Osteocyte (in vitro differentiated cells): ENCODE results near the gene FAAP20. TPM values are rescaled to one million over a fixed set of nuclear protein-coding genes. Genes with fewer than 3 reads are reported as not detected.

ENCODE experiments used
- DNase-seq: peaks from one replicate; pipeline ENCODE4 v3.0.0; 2021; ENCODE audit warnings: mixed read lengths; ENCODE audit not compliant: unreplicated experiment; ENCODE audit errors: extremely low spot score
- H3K27ac Mint-ChIP-seq: one replicate; pipeline ENCODE4 v1.8.0; 2021; ENCODE audit warnings: mild to moderate bottlenecking, mixed read lengths; ENCODE audit not compliant: unreplicated experiment
- H3K27me3 Mint-ChIP-seq: one replicate; pipeline ENCODE4 v1.8.0; 2021; ENCODE audit warnings: mixed read lengths; ENCODE audit not compliant: unreplicated experiment
- H3K36me3 Mint-ChIP-seq: one replicate; pipeline ENCODE4 v1.8.0; 2021; ENCODE audit warnings: mixed read lengths; ENCODE audit not compliant: unreplicated experiment
- H3K4me1 Mint-ChIP-seq: one replicate; pipeline ENCODE4 v1.8.0; 2021; ENCODE audit warnings: mixed read lengths; ENCODE audit not compliant: unreplicated experiment
- H3K4me3 Mint-ChIP-seq: one replicate; pipeline ENCODE4 v1.8.0; 2021; ENCODE audit warnings: mild to moderate bottlenecking, moderate library complexity, mixed read lengths; ENCODE audit not compliant: unreplicated experiment
- H3K9me3 Mint-ChIP-seq: one replicate; pipeline ENCODE4 v1.8.0; 2021; ENCODE audit warnings: mixed read lengths; ENCODE audit not compliant: unreplicated experiment
- CTCF ChIP-seq: fragments of 200-600 bp; sonication (generic); IDR thresholded peaks from 2 replicates; pipeline ENCODE4 v1.5.0; 2021; ENCODE audit warnings: antibody characterized with exemption, mild to moderate bottlenecking, moderate library complexity
- total RNA-seq: library from RNA; stranded (reverse); gene quantifications from 2 replicates; pipeline ENCODE4 v1.2.1, GENCODE V29; 2021

FAAP20 gene
- total RNA-seq, 1 donor from 2014 or later = 90.4 TPM

GRCh38 chr1:2169200-2169836 lies 25.3 kb downstream of the FAAP20 start:
- Mint-ChIP-seq H3K4me3 (no peak overlapping the region), H3K27ac (no peak overlapping the region), H3K36me3 (no peaks in the 10 kb centered on the region), H3K9me3 (no peaks in the 10 kb centered on the region), H3K27me3 (peaks cover 5% of the 10 kb centered on the region), H3K4me1 (no peaks in the 10 kb centered on the region)
- no peak for DNase-seq
- TF ChIP-seq CTCF = no peak

GRCh38 chr1:2168535-2168934 lies 26.0 kb downstream of the FAAP20 start:
- no peak overlapping the region for H3K27ac Mint-ChIP-seq
- H3K9me3 Mint-ChIP-seq = no peaks in the 10 kb centered on the region
- no peak overlapping the region for H3K4me3 Mint-ChIP-seq
- H3K4me1 Mint-ChIP-seq = no peaks in the 10 kb centered on the region
- no peak for TF ChIP-seq CTCF
- H3K27me3 Mint-ChIP-seq = peaks cover 5% of the 10 kb centered on the region
- DNase-seq = no peak
- H3K36me3 Mint-ChIP-seq = no peaks in the 10 kb centered on the region

GRCh38 chr1:2168090-2168489 lies 26.5 kb downstream of the FAAP20 start:
- Mint-ChIP-seq H3K9me3 (no peaks in the 10 kb centered on the region), H3K27me3 (peaks cover 5% of the 10 kb centered on the region), H3K4me1 (no peaks in the 10 kb centered on the region), H3K27ac (no peak overlapping the region), H3K4me3 (no peak overlapping the region), H3K36me3 (no peaks in the 10 kb centered on the region)
- TF ChIP-seq CTCF = no peak
- no peak for DNase-seq

- no peak for DNase-seq
- Mint-ChIP-seq H3K4me3 (no peak overlapping the region), H3K27ac (no peak overlapping the region), H3K27me3 (peaks cover 5% of the 10 kb centered on the region), H3K4me1 (no peaks in the 10 kb centered on the region), H3K36me3 (no peaks in the 10 kb centered on the region), H3K9me3 (no peaks in the 10 kb centered on the region)
- no peak for TF ChIP-seq CTCF
These were observed 27.9 kb downstream of the FAAP20 start for GRCh38 chr1:2166695-2167094.

GRCh38 chr1:2166254-2166653 lies 28.3 kb downstream of the FAAP20 start:
- H3K4me3 Mint-ChIP-seq = no peak overlapping the region

More at GRCh38 chr1:2166254-2166653, 28.3 kb downstream of the FAAP20 start:
- peaks cover 5% of the 10 kb centered on the region for H3K27me3 Mint-ChIP-seq
- no peak for DNase-seq
- no peak overlapping the region for H3K27ac Mint-ChIP-seq
- H3K4me1 Mint-ChIP-seq = no peaks in the 10 kb centered on the region
- no peaks in the 10 kb centered on the region for H3K9me3 Mint-ChIP-seq
- TF ChIP-seq CTCF = no peak
- H3K36me3 Mint-ChIP-seq = no peaks in the 10 kb centered on the region
